Measurements from ENCODE around the gene NPHS1. TPM values are rescaled to one million over a fixed set of nuclear protein-coding genes. Genes with fewer than 3 reads are reported as not detected.

The NPHS1 gene
- polyA plus RNA-seq, 3 donors: not detected

GRCh38 chr19:35859414-35859813, 7.1 kb upstream of the NPHS1 start:
- Histone ChIP-seq H3K9me3 (replicated peaks in 1 of 2; ENCODE audit: control insufficient read depth in 1 of 2, insufficient read depth in 1 of 2, low read length in 2 of 2) (peaks cover 0 to 13% of the 10 kb centered on the region in 2 donors), H3K9ac (ENCODE audit: insufficient read depth, low read length, poor library complexity, severe bottlenecking) (no peak overlapping the region), H2AFZ (ENCODE audit: insufficient read depth, low read depth, low read length, poor library complexity, severe bottlenecking) (no peak overlapping the region), H3K4me1 (ENCODE audit: control insufficient read depth in 1 of 2, insufficient read depth in 2 of 2, low read length in 2 of 2) (peaks cover 5 to 14% of the 10 kb centered on the region in 2 donors), H3K4me3 (replicated peaks in 1 of 3; ENCODE audit: low read depth in 2 of 3, low read length in 3 of 3) (no peak overlapping the region), H3K27ac (ENCODE audit: low read depth in 1 of 2, low read length in 2 of 2) (no peak overlapping the region), H3K4me2 (replicated peaks; ENCODE audit: extremely low read depth, low read length, poor library complexity, severe bottlenecking) (no peak overlapping the region), H3K27me3 (ENCODE audit: control insufficient read depth in 2 of 2, insufficient read depth in 2 of 2, low read length in 2 of 2) (peaks cover 32 to 86% of the 10 kb centered on the region in 2 donors), H4K20me1 (ENCODE audit: insufficient read depth, low read length) (no peaks in the 10 kb centered on the region), H3K36me3 (replicated peaks in 1 of 2; ENCODE audit: control insufficient read depth in 1 of 2, insufficient read depth in 2 of 2, low read length in 2 of 2) (no peaks in the 10 kb centered on the region), H3K79me2 (ENCODE audit: insufficient read depth, low read length) (no peaks in the 10 kb centered on the region)
- intact Hi-C loops (cut with micrococcal nuclease): no loop called here
- no peak for DNase-seq
- 76% methylated on average over 4 of the region's 4 CpGs for WGBS (ENCODE audit: insufficient coverage)
- Mint-ChIP-seq H3K36me3 (no peaks in the 10 kb centered on the region), H3K4me3 (peak overlapping the region in 1 of 2 donors; percentile 48), H3K27me3 (ENCODE audit: low read depth in 3 of 3) (peaks cover 76 to 99% (median 83%) of the 10 kb centered on the region in 3 donors), H3K27ac (no peak overlapping the region), H3K4me1 (peaks cover 6% of the 10 kb centered on the region), H3K9me3 (peaks cover 0 to 24% (median 7%) of the 10 kb centered on the region in 7 donors)
- no peak for TF ChIP-seq CTCF (IDR thresholded peaks at IDR 0.05)

GRCh38 chr19:35858311-35858710, 6.0 kb upstream of the NPHS1 start:
- Histone ChIP-seq H3K9me3 (replicated peaks in 1 of 2; ENCODE audit: control insufficient read depth in 1 of 2, insufficient read depth in 1 of 2, low read length in 2 of 2) (peaks cover 0 to 13% of the 10 kb centered on the region in 2 donors), H4K20me1 (ENCODE audit: insufficient read depth, low read length) (no peaks in the 10 kb centered on the region), H3K79me2 (ENCODE audit: insufficient read depth, low read length) (no peaks in the 10 kb centered on the region), H3K36me3 (replicated peaks in 1 of 2; ENCODE audit: control insufficient read depth in 1 of 2, insufficient read depth in 2 of 2, low read length in 2 of 2) (no peaks in the 10 kb centered on the region), H3K4me3 (replicated peaks in 1 of 3; ENCODE audit: low read depth in 2 of 3, low read length in 3 of 3) (no peak overlapping the region), H3K4me2 (replicated peaks; ENCODE audit: extremely low read depth, low read length, poor library complexity, severe bottlenecking) (no peak overlapping the region), H3K27ac (ENCODE audit: low read depth in 1 of 2, low read length in 2 of 2) (no peak overlapping the region), H3K9ac (ENCODE audit: insufficient read depth, low read length, poor library complexity, severe bottlenecking) (no peak overlapping the region), H3K4me1 (ENCODE audit: control insufficient read depth in 1 of 2, insufficient read depth in 2 of 2, low read length in 2 of 2) (peaks cover 5 to 14% of the 10 kb centered on the region in 2 donors), H2AFZ (ENCODE audit: insufficient read depth, low read depth, low read length, poor library complexity, severe bottlenecking) (no peak overlapping the region), H3K27me3 (ENCODE audit: control insufficient read depth in 2 of 2, insufficient read depth in 2 of 2, low read length in 2 of 2) (peaks cover 32 to 84% of the 10 kb centered on the region in 2 donors)
- Mint-ChIP-seq H3K4me3 (peak overlapping the region in 1 of 2 donors; percentile 49), H3K4me1 (peaks cover 6% of the 10 kb centered on the region), H3K27ac (no peak overlapping the region), H3K9me3 (peaks cover 0 to 24% (median 7%) of the 10 kb centered on the region in 7 donors), H3K36me3 (no peaks in the 10 kb centered on the region), H3K27me3 (ENCODE audit: low read depth in 3 of 3) (peaks cover 83 to 99% (median 83%) of the 10 kb centered on the region in 3 donors)
- intact Hi-C loops (cut with micrococcal nuclease): no loop called here
- DNase-seq: no peak
- WGBS (ENCODE audit: insufficient coverage): 88% methylated on average over 6 of the region's 6 CpGs
- no peak for TF ChIP-seq CTCF (IDR thresholded peaks at IDR 0.05)
